HG03571 (cell line): Measurements from ENCODE around the gene BCLAF1.
"Not testable (repeated sequence)": the region's sequence is repeated elsewhere in the genome, so short reads cannot be mapped to it uniquely, and the experiment has no call there.

ENCODE experiments used
- ATAC-seq: cut with Tn5 transposase; IDR thresholded peaks from one replicate; pipeline ENCODE4 v1.9.1; 2021; ENCODE audit not compliant: unreplicated experiment

Gene BCLAF1

DNA sequence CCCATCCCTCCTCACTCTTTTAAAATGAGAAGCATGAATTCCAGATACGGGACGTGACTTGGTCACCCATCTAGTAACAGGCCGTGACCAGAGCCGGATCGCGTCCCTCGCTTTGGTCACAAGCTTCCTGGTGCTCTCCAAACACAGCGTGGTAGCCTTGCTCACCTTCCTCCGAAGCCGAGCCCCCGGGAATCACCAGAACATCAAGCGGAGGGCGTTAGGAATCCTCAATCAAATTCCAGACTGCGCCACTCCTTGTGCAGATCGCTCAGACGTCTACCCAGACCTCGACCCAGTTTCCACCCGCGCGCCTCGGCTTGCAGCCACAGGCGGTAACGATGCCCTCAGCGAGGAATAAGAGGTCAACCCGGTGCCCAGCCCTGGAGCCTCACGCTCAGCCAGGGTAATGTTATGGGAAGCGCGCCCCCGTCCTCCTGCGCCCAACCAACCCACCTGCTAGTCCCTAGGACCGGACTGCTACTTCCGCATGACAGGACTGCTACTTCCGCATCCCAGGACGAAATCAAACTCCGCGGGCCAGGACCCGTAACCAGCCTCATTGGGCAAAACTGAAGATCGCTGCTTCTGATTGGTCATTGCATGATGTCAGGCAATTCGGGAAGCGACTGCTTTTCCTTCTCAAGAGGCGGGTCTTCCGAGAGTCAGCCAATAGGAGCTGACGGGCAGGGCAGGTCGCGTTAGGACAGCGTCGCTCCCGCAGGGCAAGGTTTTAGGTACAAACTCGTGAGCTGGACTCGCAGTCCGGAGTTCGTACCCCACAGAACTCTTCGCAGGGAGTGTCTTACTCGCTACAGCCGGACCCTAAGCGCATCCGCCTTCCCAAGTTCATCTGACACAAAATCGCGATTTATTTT is 39.6 kb downstream of the BCLAF1 start, which contains the start of gene MTFR2:
TSS of gene MTFR2 (minus strand) at position 501 of the 875 bp plus-strand sequence. CDS start 1,212 bp downstream, outside the sequence.
- ATAC-seq: peak; percentile 96

DNA sequence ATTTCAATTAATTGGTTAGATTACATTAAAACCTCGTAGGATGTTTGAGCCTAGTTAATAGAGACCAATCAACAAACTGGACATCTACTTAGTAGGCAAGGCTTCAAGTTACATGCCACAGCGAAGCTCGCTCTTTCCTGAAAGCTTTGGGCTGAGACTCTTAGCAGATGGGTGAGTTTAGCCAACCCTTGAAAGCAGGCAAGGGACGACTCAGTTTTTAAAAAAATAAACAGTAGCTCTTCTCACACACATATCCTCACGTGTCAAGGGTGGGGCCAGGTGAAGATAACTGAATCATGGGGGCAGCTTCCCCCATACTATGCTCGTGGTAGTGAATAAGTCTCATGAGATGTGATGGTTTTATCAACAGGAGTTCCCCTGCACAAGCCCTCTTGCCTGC is 40.3 kb downstream of the BCLAF1 start:
- ATAC-seq: no peak

DNA sequence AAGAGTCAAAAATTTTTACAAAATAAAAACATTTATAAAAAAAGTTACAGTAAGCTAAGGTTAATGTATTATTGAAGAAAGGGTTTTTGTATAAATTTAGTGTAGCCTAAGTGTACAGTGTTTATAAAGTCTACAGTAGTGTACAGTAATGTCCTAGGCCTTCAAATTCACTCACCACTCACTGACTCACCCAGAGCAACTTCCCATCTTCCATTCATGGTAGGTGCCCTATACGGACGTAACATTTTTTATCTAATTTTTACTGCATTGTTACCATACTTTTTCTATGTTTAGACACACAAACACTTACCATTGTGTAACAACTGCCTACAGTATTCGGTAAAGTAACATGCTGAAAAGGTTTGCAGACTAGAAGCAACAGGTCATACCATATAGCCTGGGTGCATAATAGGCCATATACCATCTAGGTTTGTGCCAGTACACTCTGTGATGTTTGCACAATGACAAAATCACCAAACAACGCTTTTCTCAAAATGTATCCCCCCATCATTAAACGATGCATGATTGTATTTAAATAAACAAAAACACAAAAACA is 45.5 kb downstream of the BCLAF1 start:
- no peak for ATAC-seq

DNA sequence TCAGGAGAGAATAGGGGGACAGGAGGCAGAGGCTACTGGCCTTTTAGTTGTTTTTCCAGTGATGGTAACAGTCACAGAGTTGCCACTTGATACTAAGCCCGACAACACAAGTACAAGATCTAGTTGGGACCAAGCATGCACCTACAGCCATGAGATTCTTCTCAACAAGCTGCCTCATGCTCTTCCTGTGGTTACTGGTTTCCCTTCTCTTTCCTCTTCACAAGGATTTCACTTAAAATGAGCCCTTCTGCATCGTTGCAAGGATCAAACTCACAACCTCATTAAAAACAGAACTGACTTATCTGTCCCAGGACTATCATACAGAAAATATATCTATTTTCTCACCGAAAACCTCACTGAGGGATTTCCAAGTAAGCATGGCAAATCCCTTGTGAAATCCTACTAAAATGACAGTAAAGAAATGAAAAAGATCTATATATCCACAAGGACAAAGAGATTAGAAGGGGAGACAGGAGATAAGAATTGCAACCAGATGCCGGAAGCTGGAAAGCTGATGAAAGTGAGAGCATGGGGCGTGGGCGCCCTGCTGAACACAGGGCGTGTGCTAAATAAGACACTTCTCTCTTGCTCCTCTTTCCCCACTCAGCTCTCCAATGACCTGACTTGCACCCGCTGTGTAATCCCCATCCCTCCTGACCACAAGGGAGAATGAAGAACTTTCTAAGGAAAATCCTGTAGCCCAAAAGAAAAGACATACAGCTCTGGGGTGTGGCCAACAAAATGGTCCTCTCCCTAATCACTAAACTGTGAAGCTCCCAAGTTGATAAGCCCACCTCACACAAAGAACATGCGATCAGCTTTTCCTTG is 53.0 kb downstream of the BCLAF1 start:
- no peak for ATAC-seq

DNA sequence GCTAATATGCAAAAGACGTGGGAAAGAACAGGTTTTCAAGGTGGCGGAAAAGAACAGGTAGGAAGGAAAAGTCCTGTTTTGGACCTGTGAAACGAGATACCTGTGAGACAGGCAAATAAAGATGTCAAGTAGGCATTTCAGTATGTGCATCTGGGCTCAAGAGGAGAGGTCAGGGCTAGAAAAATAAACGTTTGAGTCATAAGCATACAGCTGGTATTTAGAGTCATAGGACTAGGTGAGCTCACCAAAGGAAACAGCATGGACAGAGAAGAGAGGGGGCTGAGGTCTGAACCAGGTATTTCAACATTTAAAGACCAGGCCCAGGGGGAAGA is 54.4 kb downstream of the BCLAF1 start:
- ATAC-seq: no peak

DNA sequence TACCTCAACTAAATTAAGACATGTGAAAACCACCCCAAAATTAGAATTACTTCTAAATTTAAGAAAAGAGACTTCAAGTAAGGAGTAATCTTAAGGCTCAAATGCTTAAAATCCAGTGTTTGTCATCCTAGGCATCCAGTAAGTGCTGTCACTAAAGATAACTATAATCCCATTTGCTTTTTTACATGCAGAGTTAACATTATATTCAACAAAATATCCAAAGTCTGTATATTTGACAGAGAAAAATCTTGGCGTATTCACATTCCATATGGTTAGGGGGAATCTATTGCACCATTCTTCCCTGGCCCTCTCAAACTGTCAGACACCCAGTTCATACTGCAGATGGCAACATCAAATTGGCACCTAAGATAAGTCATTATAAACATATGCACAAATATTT is 56.9 kb downstream of the BCLAF1 start:
- ATAC-seq: no peak

DNA sequence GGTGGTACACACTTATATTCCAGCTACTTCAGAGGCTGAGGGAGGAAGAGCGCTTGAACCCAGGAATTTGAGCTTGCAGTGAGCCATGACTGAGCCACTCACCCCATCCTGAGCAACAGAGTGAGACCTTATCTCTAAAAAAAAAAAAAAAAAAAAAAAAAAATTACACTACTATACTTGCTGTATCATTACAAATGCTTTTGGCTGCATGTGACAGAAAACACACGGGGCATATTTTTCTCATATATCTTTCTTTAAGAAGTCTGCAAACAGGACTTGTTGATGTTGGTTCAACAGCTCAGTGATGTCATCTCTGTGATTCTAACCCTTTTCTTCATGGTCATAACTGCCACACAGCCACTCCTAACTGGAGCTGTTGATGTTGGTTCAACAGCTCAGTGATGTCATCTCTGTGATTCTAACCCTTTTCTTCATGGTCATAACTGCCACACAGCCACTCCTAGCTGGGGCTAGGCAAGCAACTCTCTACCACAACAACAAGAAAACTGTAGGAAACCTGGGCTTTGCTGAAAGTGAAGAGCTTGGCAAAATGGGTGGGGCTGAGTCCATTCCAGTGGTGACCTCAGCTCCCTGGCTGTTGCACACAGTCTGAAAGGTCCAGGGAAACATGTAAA is 59.3 kb downstream of the BCLAF1 start:
- ATAC-seq: no peak

DNA sequence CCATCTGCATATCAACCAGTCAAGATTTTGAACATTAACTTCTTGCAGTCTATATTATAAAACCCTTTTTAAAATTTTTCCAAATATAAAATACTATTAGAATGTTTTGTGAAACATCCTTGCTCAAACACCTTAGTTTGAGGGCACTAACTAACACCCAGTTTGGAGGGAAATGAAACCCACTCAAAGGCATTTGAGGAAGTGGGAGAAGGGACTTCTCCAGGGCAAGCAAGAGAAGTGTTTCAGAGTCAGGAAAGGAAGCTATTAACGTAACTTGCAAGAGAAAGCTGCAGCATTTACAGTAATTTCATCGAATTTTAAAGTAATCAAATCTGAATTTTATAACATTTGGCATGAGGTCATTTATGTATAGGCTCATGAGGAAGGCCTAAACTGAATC is 60.8 kb downstream of the BCLAF1 start:
- no peak for ATAC-seq

DNA sequence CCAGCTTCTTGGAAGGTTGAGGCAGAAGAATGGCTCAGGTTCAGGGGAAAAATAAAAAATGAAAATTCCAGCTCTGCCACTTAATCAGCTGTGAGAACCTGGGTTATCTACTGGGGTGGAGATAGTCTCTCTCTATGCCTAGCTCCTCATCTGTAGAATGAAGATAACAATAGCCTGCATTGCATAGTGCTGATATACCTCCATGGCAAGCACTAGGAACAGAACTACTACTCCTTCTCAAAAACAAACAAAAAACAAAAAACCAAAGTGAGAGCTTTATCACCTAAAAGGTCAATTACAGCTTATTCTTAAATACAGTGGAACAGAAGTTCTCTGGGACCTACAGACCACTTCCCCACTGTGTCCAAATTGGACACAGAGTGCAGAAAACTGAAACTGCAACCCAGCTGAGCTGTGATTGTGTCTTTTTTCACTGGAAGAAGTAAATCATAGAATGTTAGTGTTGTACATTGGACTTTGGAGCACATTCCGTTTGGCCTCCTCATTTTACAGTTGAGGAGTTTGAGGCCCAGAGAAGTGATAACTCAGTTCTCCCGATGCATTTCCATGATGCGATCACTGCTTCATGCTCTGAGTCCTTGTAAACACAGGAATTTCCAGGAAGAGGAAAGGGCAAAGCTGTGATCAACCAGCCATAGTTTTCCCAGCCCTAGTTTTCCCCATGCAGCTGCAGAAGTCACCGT is 62.8 kb downstream of the BCLAF1 start:
- ATAC-seq: no peak

DNA sequence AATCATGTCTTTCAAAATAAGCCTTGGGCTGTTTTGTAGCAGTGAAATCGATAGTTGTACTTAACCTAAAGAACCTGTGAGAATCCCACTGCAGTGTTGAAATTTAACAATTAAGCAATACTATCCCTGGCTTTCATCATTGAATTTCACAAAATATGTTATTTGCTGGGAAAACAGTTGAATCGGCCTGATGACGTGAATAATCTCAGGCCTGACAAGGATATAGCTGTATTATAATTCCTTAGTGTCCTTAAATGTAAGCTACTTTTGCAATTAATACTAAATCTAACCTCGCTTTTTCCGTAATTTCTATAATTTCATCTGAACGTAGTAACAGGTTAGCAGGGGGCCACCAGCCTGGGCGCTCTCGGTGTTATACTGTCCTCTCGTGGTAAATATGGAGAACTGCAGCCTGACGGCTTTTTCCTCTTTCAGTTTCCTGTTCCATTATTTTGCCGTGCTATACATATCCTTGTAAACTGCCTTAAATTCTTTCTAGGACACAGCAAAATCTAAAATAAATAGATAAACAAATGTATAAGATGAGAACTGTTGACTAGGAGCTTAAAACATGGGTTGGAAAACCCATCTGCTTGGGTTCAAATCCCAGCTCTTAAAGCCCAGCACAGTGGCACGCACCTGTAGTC is 63.5 kb downstream of the BCLAF1 start:
- peak; percentile 85 for ATAC-seq

DNA sequence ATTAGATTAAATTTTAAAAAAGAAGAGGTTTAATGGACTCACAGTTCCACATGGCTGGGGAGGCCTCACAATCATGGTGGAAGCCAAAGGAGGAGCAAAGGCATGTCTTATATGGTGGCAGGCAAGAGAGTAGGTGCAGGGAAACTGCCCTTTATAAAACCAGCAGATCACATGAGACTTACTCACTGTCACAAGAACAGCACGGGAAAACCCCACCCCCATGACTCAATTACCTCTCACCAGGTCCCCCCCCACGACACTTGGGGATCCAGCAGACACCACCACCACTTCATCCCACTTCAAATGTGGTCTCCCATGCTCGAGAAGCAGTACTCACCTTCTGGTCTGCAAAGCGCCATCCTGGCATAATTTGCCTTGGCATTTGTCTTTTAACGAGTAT is 64.2 kb downstream of the BCLAF1 start:
- ATAC-seq: no peak

DNA sequence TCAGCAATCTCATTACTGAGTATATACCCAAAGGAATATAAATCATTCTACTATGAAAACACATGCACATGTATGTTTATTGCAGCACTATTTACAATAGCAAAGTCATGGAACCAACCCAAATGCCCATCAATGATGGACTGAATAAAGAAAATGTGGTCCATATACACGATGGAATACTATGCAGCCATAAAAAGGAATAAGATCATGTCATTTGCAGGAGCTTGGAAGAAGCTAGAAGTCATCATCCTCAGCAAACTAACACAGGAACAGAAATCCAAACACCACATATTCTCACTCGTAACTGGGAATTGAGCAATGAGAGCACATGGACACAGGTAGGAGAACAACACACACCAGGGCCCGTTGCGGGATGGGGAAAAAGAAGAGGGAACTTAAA is 64.7 kb downstream of the BCLAF1 start:
- ATAC-seq: not testable (repeated sequence)

DNA sequence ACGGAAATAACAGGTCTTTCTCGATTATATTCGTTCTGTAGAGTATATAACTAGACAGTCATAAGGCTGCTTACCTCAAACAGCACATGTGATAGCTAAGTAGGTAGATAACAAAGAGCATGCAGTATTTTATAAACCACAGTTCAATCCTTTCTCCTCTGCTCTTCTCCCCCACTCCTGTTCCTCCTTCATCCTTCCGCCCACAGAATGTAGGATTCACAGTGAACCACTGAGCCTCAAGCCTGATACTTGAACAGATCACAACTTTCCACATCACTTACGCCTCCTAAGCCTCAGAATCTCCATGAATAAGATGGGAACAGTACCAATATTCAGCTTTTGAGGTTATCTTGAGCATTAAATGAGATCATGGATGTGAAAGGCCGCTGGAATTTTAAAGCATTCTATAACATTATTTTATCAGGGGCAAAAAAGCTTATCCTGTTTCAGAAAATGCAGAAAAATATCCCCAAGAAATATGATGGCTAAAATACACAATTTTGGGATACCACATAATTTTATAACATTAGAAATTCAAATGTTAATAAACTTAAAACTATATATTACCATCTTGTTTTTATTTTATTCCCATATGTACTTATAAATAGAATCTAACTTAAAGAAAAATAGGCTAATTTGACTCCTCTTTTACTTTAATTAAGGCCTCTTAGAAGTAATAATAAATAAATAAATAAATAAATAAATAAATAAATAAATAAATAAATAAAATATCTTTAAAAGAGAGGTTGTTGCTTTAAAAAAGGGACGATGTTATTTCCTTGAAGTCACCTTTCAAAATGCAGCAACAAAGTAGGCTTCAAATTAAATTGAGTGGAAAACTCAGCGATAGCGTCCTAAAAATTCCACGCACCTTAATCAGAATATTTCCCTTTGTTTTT is 72.9 kb downstream of the BCLAF1 start:
- no peak for ATAC-seq

DNA sequence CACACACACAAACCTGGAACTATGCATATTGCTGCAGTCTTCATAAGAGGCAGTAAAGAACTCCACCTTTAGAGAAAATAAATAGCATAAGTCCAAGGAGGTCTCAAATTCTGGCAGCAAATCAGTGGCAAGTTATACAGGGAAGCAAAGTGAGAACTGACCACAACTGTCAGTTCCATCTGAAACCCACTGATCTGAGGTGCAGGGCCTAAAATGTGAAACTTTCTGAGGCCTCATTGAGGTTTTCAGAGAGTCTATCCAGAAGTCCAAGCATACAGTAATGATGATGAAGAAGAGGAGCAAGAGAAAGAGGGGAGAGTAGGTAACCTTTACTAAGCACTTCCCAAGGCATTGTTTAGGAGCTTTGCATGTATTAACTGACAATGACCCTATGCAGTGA is 75.8 kb downstream of the BCLAF1 start:
- ATAC-seq: no peak

DNA sequence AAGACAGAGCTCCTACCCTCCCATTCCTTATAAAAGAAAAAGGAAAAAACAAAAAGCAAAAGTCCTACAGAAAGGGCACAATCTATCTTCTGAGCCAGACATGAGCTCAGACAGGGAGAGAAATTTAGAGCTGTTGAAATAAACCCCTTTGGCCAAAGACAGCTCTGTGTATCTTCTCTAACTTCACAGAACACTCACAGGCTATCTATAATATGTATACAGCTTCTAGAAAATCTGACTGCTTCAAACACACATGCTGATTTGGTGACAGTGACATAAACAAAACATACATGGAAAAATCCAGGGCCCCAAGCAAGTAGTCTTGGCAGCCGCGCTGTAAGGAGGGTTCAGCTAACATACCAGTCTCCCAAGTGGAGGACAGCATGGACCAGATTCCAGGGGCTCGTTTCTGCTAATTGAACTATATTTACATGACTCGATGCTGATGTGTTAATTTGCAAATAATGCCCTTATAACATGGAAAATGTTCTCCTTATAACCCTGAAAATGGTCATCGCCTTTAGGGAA is 76.6 kb downstream of the BCLAF1 start:
- ATAC-seq: no peak

DNA sequence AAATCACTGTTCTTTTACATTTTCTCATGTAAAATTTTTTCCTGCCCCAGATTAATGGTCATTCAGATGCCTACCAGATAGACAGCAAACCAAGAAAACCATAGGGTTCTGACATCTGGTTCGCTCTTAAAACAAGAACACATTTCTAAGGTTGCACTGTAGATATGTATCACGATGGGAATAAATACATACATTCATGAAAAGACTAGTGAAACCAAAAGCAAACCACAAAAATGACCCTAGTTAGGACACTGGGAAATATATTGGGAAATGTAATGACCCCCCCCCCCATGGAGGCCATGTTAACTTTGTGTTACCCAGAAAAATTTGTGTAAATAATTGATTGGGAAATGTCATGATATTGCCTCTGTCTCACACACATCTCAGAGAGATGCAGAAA is 77.0 kb downstream of the BCLAF1 start:
- no peak for ATAC-seq

DNA sequence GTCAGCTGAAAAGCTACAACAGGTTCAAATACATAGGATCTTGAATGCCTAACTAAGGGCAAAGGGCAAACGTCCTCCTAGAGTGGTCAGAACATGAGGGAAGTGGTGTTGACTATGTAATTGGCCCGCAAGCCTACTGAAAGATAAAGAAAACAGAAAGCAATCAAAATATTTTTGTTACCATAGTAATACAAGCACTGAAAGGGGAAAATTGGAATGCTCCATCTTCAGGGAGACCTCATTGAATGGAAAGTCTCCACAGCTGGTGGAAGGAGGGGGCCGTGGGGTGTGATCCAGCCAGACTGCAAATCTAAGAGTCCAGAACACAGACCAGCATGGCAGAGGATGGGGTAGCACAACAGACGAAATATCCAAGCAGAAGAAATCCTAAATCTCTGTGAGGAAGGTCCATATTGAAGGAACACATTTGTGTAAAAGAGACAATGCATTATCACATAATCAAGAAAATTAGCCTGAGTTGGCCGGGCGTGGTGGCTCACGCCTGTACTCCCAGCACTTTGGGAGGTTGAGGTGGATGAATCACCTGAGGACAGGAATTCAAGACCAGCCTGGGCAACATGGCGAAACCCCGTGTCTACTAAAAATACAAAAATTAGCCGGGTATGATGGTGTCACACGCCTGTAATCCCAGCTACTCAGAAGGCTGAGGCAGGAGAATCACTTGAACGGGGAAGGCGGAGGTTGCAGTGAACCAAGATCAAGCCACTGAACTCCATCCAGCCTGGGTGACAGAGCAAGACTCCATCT is 79.1 kb downstream of the BCLAF1 start:
- no peak for ATAC-seq

DNA sequence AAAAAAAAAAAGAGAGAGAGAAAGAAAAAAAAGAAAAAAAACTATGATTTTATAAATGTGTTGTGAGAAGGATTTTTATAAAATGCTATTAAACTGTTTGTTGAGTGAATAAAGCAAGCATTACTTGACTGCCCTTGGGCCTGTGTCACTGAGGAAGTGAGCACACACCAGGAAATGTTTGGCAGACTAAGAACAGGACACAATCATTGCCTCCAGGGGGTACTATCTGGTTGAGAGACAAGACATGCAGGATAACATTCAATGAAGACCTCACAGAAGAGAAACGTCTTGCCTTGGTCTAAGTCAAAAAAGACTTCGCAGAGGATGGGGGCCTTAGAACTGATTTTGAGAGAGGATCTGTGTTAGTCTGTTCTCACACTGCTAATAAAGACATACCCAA is 80.2 kb downstream of the BCLAF1 start:
- no peak for ATAC-seq
